Stimulated activated CD8-positive, alpha-beta memory T cell treated with anti-CD3 and anti-CD28 coated beads, Interleukin-4, amount 100 ng/mL, for 48 hours (primary cell): Measurements from ENCODE around the gene RFT1.
"Not testable (repeated sequence)": the region's sequence is repeated elsewhere in the genome, so short reads cannot be mapped to it uniquely, and the experiment has no call there.

ENCODE experiments used
- DNase-seq: peaks from one replicate; pipeline ENCODE4 v3.0.0-alpha.2; 2020

The RFT1 gene

DNA sequence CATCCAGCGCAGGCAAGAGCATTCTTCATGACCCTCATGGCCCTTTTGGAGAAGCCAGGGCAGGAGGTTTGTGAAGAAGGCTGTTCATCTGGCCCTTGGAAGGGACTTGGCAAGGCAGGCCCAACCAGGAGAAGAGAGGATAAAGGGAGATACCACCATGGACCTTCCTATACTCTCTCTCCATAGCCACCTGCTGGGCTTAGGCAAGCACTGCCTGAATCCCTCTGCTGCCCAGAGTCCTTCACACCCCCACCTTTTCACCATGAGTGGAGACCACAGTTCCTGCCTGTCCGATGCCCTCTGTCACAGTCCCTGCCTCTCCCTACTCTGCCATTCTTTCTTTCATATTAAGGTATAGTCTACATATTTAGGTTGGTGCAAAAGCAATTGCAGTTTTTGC, 73.8 kb downstream of the RFT1 start:
- no peak for DNase-seq

GRCh38 chr3:53054233-53054632, 76.0 kb downstream of the RFT1 start:
- DNase-seq, result not testable (repeated sequence)

- no peak for DNase-seq
Observed at GRCh38 chr3:53051929-53052328, 78.3 kb downstream of the RFT1 start.

GRCh38 chr3:53049987-53050386, 80.2 kb downstream of the RFT1 start:
- no peak for DNase-seq

GRCh38 chr3:53046171-53047170, 83.8 kb downstream of the RFT1 start:
- peak; percentile 71 for DNase-seq

GRCh38 chr3:53045518-53046170, 84.6 kb downstream of the RFT1 start, which contains the start of gene SFMBT1:
Gene SFMBT1 (minus strand): TSS chr3:53046073. CDS start chr3:52969128, 76,945 bp downstream.
- peak; percentile 78 for DNase-seq

- peak; percentile 50 for DNase-seq
Observed at GRCh38 chr3:53044711-53045517, 85.3 kb downstream of the RFT1 start.

DNA sequence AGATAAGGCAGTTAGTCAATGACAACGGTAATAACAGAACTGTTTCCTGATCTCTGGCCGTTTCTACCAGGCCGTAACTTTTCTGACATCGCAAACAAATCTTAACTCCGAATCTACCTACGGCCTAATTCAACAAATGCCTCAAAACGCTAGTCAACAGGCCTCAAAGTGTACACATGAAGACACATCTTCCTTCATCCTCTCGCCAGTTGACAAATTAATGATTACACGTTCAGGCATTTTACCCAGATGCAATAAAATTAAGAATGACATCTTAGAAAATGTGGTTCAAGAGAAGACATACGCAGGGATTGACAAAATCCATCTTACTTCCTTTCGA, 85.9 kb downstream of the RFT1 start:
- DNase-seq, result no peak

- DNase-seq, result no peak
Observed at GRCh38 chr3:53043738-53044137, 86.5 kb downstream of the RFT1 start.

DNA sequence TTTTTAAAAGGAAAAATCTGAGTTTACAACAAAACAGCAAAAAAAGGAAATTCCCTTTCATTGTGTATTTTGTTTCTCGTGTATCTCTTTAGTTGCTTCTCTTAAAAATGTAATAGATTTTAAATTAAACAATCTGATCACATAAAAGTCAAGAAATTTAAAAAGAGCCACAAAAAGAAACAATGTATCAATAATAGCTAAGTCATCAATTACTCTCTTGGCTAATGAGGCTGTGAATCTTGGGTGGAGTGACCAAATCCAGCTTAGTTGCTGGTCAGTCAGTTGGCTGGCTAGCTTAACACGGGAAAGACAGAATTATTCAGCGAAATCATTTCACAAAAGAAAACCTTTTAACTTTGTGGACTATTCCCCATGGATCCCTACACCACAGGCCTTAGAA, 87.6 kb downstream of the RFT1 start:
- DNase-seq, result no peak

GRCh38 chr3:53040351-53040820, 89.8 kb downstream of the RFT1 start:
- no peak for DNase-seq

DNA sequence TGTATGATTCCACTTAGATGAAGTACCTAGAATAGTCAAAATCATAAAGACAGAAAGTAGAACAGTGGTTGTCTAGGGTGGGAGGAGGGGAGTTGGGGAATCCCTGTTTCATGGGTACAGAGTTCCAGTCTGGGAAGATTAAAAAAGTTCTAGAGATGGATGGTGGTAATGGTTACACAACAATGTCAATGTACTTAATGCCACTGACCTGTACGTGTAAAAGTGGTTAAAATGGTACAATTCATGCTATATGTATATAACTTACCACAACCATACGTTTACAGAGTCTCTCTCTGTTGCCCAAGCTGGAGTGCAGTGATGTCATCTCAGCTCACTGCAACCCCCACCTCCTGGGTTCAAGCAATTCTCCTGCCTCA, 90.9 kb downstream of the RFT1 start:
- no peak for DNase-seq

DNA sequence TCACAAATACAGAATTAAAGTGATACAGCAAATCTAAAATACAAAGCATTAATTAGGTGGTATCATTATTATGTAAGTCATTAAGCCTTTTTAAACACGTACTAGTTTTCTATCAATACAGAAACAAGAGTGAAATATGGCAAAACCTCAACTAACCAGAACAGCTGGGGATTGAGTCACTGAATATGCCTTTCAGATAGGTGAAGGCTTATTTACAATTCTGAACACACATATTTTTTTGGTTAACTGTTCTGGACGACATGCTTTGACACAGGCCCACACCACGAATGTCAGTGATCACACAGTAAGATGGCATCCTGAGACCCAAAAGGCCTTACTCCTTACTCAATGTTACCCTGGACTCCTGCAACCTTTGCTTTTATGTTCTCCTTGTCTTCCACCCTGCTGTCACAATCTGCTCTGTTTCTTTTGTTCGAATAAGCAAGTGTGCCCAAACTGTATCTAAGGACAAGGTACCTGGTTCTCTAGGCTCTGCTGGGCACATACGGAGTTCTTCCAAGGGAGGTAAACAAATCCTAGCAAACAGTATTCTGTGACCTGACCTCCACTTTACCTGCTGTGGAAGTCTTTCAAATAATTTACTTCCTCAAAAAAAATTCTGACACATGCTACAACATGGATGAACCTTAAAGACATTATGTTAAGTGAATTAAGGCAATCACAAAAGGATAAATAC, 91.4 kb downstream of the RFT1 start:
- DNase-seq, result no peak
